Retina (tissue), 1 donor: ENCODE measurements around the gene PEX5L.

ENCODE experiments used
- DNase-seq: peaks from one replicate; pipeline ENCODE4 v3.0.0-alpha.2; 2016

PEX5L gene

DNA sequence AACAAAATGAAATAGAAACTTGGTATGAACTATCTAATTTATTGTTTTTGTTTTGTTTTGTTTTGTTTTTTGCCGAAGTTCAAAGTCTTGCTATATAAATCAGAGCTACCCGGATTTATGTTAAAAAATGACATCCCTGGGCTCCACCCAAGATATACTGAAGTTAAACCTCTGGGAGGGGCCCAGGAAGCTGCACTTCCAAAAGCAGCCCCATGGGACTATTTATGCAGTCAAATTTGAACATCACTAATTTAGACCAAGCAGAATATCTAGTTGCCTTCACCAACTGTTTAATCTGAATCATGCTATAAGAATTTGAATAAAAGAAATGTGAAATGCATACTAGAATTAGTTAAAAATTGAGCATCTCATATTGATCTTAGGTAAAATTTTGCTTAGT is 32.2 kb downstream of the PEX5L start:
- DNase-seq = no peak

DNA sequence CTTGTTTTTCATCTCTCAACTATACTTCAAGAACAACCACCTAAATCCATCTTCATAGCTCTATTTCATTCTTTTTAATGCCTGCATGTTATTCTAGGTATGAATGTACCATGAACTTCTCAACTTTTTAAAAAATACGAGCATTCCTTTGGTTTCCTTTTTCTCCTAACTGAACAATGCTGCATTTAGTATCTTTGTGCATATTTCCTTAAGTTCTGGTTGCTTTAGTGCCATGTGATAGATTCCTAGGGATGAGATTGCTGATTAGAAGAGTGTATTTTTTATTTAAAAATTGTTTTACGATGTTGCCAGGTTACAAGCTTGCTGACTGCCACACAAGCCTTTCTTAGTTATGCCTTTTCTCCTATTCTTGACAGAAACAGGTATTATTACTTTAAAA is 34.7 kb downstream of the PEX5L start:
- DNase-seq = no peak

DNA sequence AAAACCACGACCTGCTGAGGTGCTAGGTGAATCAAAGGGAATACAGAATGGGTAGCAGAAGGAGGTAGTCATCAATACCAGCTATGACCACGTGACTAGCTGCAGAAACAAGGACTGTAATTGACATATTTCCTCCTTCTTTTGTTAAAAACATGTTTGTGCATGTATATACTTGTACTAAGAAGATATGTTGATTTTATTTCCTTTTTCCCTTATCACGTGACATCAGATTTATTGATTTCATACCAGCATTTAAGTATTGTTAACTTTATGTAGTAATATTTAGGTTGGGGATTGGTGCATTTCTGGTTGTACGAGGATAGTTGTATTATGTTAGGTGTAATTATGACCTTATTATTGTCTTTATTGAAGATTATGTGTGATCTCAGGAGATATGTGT is 36.2 kb downstream of the PEX5L start:
- no peak for DNase-seq

DNA sequence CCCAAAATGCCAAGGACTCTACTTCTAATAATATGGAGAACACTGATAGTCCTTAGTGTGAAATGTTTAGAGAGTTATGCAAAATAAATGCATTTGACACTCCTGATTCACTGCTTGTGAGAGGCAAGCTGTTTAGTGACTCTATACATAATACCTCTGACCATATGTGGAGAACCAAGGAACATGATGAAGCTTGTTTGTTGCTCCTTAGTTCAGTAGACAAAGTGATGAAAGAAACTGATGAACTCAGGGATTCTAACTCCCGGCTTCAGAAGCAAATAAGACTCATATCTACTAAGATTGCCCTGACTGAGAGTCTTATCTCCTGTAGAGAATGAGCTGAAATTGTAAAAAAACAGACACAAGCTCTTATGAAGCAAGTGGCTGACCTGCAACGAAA is 41.3 kb downstream of the PEX5L start:
- DNase-seq = no peak

DNA sequence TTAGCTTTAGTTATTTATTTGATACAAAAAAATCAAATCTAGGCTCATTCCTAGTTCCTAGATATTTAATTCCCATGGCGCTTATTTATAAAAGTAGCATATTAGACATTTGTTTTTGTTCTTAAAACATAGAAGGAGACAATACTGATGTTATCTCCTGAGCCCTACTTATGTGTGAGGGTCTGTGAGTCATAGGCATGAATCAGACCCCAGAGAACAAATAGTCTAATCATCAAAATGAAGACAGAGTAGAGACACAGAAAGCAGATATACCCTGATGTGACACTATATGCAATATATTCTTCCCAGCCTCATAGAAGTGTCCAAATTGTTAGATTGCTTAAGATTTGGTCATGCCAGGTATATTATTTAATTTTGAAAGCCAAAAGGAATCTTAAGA is 44.9 kb downstream of the PEX5L start:
- DNase-seq = no peak

DNA sequence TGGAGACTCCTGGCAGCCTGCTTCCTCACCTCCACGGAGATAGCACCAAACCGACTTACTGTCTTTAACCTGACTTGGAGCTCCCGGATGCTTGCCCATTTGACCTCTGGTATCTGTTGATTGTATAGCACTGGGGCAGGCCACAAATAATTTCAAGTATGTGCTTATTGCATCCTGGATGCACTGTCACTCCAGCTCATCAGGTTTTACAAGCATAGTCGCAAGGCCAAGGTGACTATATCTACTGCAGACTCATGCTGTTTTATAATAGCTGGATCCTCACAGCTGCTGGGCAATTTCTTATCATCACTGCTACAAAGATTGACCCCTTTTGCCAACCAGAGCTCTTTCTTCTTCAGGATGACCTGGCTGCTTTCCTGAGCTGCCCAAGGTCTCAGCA is 45.6 kb downstream of the PEX5L start:
- no peak for DNase-seq

DNA sequence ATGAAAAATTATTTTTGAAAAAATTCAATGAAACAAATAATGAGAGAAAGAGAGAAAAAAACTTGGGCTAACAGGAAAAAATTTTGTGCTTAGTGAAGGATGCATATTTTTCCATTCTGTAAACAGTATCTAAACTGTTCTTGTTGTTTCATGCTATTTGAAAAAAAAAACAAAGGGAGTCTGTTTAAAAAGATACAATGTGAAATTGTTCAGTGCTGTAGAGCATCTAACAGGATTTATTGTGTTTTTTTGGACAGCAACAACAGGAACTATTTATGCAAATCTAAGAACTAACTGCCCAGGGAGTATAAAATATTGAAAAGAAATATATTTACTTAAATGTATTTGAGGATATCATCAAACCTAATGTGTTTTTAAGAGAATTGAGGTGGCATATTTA is 55.1 kb downstream of the PEX5L start:
- DNase-seq = no peak

DNA sequence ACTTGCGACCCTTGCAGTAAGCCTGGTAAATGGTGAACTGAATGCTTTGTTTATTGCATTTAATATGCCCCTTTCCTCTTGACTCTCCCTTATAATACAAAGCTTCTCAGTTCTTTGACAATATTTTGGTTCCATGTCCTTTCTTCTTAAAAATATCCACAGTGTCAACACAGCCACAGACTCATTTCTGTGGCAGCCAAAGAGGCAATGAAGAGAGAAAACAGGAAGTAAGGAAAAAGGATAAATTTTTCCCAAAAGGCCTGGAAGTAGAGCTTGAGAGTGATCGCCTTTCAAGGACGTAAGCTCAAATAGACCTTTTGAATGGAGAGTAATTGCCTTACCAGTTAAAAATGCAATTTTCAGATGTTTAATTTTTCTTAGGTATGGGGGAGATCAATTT is 59.4 kb downstream of the PEX5L start:
- no peak for DNase-seq

DNA sequence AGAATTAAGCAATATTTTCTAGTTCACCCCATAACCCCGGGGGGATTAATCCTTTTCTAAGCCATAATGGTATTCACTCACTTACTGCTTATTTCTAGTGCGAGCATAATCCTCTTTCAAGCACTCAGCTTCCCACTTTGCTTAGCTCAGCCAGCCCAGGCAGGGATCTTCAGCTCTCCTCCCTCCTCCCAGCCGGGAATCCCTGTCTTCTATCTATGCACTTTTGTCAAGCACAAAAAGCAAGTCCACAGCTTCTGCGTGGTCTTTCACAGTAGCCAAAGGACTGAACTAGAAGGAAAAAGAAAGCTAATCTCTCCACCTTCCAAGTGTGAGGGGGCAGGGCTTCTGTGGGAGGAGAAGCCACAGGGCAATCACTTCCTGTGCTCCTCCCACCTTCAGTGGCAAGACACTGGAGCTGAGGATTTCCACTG is 62.8 kb downstream of the PEX5L start:
- DNase-seq = peak; percentile 57

DNA sequence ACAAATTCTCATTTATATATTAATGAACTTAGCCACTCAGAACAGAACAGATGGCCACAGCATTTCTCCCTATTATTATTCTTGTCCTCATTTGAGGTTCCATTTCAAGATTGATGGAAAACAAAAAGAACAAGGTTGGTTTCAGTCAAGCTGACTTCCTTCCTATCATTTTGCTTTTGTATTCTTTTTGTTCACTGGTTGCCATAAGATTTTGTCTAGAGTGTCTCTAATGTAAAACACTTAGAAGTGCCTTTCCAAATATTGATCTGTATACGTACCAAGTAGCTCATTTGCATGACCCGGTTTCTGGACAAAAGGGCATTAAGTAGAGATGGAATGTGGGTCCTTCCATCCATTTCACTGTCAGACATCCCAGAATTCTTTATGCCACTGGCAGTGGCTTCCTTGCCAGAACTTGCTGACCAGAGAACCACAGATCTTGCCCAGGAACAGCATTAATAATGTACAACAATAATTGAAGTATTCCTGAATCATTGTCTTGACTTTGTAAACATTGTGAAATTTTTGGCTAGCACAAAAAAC is 63.8 kb downstream of the PEX5L start:
- DNase-seq = peak; percentile 52

DNA sequence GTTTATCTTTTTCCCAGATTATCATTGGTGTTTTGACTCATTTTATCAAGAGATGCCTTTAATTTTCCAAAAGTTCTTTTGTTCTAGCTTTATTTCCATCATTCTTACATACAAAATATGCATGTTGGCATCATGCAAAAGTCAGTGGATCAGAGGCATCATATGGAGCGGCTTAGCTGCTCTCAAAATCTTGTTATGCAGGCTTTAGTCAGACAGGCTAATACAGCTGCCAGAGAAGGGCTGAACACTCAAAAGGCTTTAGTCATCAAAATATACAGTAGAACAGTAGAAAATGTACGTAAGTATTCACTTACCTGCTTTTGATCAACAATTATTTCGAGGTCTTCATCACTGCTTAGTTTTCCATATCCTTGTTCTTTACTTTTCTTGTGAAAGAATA is 65.5 kb downstream of the PEX5L start:
- DNase-seq = no peak

DNA sequence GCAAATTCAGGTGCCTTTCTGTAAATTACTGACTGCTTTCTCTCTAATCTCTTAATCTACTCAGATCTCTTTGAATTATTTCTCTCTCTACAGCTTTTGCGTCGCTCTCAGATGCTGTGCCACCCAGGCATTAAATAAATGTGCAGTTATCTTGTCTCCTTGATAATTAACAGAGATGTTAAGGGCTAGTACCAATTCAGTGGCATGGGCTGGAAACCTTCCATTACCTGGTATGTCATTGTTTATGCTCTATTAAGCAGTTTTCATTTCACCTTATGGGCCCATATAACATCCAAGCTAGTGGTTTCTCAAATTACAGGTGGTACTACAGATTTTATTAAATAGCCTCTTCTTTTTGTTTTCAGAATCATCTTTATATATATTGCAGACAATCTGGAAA is 66.0 kb downstream of the PEX5L start:
- DNase-seq = no peak

DNA sequence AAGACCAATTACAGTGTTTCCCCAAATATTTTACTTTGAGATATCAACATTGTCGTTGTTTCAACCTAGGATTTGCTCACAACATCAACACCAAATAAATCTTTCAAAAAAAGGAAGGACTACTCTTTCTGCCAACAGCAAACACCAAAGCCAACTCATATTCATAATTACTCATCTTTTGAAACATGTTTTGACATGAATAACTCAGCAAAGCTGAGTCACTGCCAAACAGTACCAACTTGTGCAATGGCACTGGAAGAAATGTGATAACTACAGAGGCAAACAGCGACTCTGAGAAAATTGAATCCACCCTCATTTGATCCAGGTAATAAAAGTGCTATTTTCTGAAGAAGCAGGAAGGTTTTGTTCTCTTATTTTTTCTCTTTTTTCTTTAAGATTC is 67.2 kb downstream of the PEX5L start:
- DNase-seq = no peak

DNA sequence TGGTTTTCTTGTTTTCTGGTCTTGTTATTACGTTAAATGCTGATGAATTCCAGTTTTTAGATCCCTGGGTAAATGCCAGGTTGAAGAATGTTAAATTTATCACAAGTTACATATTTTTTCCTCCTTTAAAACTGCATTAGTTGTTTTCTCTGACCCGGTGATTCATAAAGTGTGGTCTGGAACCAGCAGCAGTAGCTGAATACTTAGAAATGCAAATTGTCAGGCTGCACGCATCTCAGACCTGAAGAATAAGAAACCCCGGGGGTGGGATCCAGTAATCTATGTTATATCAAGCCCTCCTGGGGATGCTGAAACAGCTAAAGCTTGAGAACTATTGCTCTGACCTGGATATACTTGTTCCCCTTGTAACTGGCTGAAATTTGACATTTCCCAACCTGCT is 69.1 kb downstream of the PEX5L start:
- DNase-seq = no peak

DNA sequence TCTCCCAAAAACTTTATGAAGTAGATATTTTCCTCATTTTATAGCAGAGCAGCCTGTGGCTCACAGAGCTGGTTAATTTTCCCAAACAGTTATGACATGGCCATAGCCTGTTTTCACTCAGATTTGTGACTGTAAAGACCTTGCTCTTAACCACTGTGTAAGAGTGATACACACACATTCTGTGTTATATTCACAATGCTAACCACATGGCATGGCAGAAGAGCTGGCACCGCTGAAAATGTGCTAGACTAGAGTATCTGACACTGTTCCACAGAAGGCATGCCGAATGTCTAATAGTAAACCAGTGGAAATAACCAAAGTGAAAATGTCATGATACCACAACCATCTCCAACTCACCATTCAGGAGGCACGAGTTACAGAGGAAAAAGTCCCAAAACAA is 71.8 kb downstream of the PEX5L start:
- DNase-seq = no peak

DNA sequence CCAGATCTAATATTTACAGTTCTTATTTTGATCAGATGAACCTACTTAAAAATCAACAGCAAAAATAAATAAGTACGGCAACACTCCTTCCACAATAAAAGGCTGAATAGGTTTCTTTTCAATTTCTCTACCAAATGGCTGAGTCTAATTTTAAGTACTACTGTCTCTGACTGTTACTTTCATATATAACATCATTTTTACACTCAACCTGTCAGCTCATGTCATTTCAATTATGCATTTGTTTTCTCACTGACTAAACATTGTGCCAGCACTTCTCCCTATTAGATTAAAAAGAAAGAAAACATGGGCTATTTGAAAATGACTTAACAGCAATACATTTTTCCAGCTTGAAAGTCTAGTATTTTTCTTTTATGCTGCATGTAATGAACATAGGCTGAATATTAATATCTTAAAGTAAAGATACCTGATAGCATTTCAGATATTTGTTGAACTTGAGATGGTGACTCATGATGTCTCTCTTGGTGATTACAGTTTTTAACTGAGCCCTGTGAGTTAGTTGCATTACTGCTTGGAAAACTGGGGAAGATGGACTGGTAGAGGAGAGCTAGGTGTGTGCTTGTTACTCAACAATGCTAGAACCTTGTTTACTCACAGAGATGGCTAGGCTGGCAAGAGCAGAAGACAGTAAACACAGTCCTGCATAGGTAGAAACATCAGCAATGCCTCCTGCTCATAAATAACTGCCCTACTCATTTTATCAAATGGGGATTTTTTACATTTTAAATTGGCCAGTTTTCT is 73.9 kb downstream of the PEX5L start:
- no peak for DNase-seq

DNA sequence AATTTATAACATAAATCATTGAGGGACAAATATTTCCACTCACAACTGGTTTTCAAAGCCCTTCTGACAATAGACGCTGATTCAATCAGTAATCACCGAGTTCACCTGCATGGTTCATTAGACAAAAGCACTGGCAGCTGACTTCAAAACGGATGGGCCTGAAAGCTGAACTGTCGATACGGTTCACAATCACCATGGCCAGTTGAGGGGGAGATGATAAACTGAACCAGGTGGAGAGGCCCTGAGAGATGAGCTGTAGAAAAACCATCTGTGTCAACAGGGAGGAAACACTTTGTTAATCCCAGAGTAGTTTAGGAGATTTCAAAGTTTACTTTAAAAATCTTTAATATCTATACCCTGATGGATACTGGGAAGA is 75.0 kb downstream of the PEX5L start:
- DNase-seq = peak; percentile 67

DNA sequence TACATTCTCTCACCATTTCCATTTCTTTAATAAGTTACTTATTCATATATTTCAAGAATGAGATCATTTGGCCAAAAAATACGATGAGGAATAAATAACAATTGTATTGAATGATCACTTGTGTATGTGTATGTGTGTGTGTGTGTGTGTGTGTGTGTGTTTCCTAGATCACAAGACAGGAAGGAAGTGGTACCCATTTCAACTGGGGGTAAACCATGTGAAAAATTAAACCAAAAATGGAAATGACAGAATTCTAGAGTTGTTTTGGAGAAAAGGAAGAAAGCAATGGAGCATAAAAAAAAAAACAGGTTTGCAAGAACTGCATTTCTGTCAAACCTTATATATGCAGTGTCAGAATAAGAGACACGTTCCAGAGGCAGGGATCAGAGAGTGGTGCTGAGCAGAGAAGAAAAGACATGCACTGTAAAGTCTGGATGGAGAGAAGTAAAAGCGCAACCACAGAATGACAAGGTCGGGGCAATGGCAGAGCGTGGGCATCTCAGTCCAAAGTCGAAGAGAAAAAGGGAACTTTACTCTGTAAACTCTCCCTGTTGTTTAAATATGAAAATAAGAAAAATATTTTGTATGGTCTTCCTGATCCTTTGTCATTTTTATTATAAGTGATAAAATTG is 75.5 kb downstream of the PEX5L start:
- DNase-seq = peak; percentile 57

DNA sequence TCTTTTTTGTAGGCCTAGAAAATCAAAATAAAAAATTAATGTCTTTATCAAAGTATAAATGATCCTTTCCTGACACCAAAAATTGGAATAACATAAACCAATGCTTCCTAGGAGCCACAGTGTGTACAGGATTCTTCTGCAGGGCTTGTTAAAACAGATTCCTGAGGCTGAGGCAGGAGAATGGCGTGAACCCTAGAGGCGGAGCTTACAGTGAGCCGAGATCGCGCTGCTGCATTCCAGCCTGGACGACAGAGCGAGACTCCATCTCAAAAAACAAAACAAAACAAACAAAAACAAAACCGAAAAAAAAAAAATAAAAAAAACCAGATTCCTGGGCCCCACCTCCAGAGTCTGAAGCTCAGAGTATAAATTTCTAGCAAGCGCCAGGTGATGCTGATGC is 78.0 kb downstream of the PEX5L start:
- no peak for DNase-seq

DNA sequence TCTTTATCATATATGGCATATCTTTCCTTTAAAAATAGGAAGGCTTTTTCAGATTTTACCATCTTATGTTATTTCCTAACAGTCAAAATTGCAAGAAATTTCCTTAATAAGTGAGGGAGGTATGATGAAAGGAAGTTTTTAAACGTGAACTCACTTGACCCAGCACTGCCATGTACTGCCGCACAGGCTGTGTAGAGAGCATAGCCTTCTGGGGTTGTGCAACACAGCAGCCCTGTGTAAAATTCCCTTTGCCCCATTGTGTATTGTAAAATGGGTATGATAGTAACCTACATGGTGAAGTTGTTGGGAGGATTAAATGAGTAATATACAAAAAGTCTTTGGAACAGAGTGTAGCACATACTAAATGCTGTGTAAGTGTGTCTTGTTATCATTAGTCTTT is 78.6 kb downstream of the PEX5L start:
- DNase-seq = no peak

DNA sequence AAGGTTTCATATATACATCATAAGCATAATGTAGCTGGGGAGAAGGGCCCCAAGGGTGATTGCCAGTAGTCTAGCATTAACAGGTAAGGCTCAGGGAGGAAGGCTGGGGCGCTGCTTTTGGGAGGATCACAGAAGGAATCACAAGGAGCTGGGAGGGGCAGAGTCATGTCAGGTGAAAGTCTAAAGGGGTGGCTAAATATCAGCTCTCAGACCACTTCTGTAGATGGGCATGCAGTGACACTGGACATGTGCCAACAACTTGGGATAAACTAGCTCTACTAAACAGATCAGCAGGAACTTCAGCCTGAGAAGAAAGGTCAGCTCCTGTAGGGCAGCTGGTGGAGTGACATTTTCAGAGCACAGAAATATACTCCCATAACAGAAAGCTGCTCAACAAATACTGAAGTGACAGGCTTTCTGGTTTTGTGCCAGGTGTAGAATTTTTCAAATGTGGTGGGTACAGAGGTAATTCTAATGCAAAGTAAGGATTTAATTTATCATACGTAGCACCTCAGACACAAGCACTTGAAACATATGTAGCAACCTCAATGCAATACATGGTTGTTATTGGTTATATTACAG is 79.4 kb downstream of the PEX5L start:
- no peak for DNase-seq

DNA sequence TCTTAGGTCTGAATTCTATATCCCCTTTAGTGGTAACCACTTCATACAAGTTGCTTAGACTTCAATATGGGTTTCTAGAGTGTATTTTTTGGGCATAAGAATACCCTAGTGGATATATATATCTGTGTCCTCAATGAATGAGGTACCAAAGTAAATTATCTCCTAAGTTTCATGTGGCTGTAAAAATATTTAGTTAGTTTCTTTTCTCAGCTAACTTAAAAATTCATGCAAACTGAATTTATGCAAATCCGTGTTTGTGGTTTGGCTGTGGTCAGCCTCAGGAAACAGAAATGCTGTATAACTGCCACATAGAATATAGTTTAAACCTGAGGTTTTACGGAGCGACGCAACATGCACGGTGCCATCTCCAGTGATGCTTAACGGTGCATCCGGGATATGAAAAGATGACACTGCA is 80.3 kb downstream of the PEX5L start:
- DNase-seq = no peak

DNA sequence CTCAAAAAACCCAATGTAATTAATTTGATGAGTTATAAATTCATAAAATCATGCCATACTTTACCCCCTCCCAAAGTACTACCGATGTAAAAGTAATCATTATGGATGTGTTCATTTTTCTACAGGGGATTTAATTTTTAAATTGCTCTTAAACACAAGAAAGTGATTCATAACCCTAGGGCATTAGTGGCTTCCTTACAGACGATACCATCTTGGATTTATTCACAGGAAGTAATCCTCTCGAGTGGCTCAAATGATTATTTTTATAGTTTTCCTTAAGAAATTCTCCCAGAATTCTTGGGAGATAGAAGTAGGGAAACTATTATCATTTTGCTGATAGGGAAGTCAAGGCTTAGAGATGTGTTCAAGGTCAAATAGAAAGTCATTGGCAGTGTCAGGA is 80.9 kb downstream of the PEX5L start:
- DNase-seq = no peak

DNA sequence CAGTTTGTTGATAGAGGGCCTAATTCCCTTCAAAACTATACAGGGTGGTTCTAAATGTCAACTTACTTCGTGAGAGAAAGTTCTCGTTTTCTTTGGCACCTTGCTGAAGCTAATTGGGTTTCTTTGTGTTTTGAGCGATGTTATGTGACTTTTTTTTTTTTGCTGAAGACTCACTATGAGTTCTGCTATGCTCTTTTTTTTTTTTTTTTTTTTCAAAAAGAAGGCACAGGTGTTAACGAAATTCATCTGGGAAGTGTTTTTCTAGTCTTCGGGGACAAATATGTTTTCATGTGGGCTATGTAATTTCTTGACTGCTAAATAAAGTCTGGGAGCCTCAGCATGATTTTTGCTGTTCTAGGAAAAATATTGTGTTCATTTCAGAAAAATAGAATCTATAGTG is 81.5 kb downstream of the PEX5L start:
- DNase-seq = no peak
